ENCODE results near the gene SLC29A4.
A peak's percentile ranks its signal among the peaks of the same experiment; 100 is the strongest.

GRCh38 chr7:5354460-5355232, 71.9 kb downstream of the SLC29A4 start:
- TF ChIP-seq POLR2A (IDR thresholded peaks at IDR 0.05) = no peak
- TF ChIP-seq CTCF (IDR thresholded peaks at IDR 0.05) = no peak
- TF ChIP-seq POLR2AphosphoS5 (IDR thresholded peaks at IDR 0.05; ENCODE audit: insufficient read depth in 1 of 2, low read depth in 1 of 2) = peak in 1 of 2 donors; percentile 39
